Prostate gland (tissue), 1 donor: ENCODE results near the gene CLDN20.

Source experiments
- POLR2A ChIP-seq: fragments of 450-650 bp; IDR thresholded peaks from one replicate; pipeline ENCODE4 v1.6.1; 2016; ENCODE audit warnings: antibody characterized with exemption, mild to moderate bottlenecking
- POLR2AphosphoS5 ChIP-seq: sonication (generic); formaldehyde crosslinking; IDR thresholded peaks from one replicate; pipeline ENCODE4 v1.6.1; 2017; ENCODE audit warnings: antibody characterized with exemption

GRCh38 chr6:155314092-155314772, 50.4 kb downstream of the CLDN20 start, which contains the start of gene TFB1M:
- TF ChIP-seq POLR2A (peak; percentile 83), POLR2AphosphoS5 (peak; percentile 98)
